Measurements from ENCODE around the gene TNFRSF17. TPM values are rescaled to one million over a fixed set of nuclear protein-coding genes. Genes with fewer than 3 reads are reported as not detected.
A peak's percentile ranks its signal among the peaks of the same experiment; 100 is the strongest.

The TNFRSF17 gene
- total and polyA plus RNA-seq, 5 donors from 2014 or later = not detected

DNA sequence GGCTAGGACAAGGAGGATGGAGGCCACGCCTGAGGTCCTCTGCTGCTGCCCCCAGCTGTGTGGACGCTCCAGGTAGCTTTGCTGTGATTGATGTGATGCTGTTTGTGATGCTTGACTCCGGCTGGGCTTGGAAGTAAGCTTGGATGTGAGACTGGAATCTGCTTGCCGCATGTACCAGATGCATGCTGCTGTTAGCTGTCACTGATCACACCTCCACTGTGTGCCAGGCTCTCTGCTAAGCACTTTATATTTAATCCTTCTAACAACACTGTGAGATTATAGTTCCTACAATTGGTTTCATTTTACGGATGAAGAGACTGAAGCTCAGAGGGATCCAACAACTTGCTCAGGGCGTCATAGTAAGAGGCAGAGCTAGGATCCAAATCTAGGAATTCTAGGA, 35.0 kb downstream of the TNFRSF17 start:
- DNase-seq (no peak), ATAC-seq (ENCODE audit: low read depth in 2 of 2) (no peak)
- no peaks in the 10 kb centered on the region for H3K27me3 ChIP-seq (ENCODE audit: control insufficient read depth, insufficient read depth, low read length)
- H3K36me3 Mint-ChIP-seq = peaks cover 11% of the 10 kb centered on the region
- H3K27me3 Mint-ChIP-seq = no peaks in the 10 kb centered on the region
- H3K27ac Mint-ChIP-seq = no peak overlapping the region
- H3K36me3 ChIP-seq (ENCODE audit: control insufficient read depth, insufficient read depth, low read length) = peaks cover 5% of the 10 kb centered on the region
- H3K4me3 Mint-ChIP-seq = no peak overlapping the region
- peaks cover 0 to 2% (median 0%) of the 10 kb centered on the region in 7 donors for H3K9me3 Mint-ChIP-seq
- no peaks in the 10 kb centered on the region for H3K9me3 ChIP-seq (ENCODE audit: control insufficient read depth in 2 of 2, low read length in 2 of 2)
- no peaks in the 10 kb centered on the region for H3K4me1 ChIP-seq (ENCODE audit: control insufficient read depth, insufficient read depth, low read length, poor library complexity, severe bottlenecking)
- H3K27ac ChIP-seq (ENCODE audit: insufficient read depth, low read length, poor library complexity, severe bottlenecking) = no peak overlapping the region
- no peak overlapping the region for H3K4me3 ChIP-seq (ENCODE audit: low read depth, low read length)
- peaks cover 0 to 14% (median 7%) of the 10 kb centered on the region in 4 donors for H3K4me1 Mint-ChIP-seq

DNA sequence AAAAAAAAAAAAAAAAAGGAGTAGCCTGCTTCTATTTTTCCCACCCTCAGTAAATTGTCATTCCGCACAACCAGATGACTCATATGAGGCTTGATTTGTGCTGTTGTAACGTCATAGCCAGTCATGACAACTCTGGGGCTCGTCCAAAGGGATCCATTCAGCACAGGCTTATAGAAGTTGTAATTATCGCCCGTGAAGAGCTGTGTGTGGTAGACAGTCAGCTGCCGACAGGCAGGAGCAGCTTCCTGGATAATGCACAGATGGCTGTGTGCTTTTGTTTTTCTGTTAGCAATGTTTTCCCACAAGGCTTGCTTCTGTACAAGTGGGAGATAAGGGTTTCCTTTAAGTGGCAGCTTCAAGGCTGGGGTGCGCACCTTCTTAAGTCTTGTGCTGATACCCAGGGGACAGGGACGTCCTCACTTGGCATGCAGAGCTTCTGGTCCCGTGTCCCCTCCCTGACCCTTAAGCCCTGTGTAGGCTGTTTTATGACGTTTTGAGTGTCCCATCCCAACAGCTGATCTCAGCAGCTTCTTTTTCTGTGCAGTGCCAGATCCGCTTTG, 37.5 kb downstream of the TNFRSF17 start:
- no peak overlapping the region for H3K4me3 Mint-ChIP-seq
- ATAC-seq (ENCODE audit: low read depth in 2 of 2) = no peak
- H3K27me3 ChIP-seq (ENCODE audit: control insufficient read depth, insufficient read depth, low read length) = no peaks in the 10 kb centered on the region
- H3K27me3 Mint-ChIP-seq = no peaks in the 10 kb centered on the region
- H3K4me1 ChIP-seq (ENCODE audit: control insufficient read depth, insufficient read depth, low read length, poor library complexity, severe bottlenecking) = no peaks in the 10 kb centered on the region
- H3K36me3 Mint-ChIP-seq = peaks cover 18% of the 10 kb centered on the region
- no peak overlapping the region for H3K4me3 ChIP-seq (ENCODE audit: low read depth, low read length)
- no peak overlapping the region for H3K27ac ChIP-seq (ENCODE audit: insufficient read depth, low read length, poor library complexity, severe bottlenecking)
- no peak overlapping the region for H3K27ac Mint-ChIP-seq
- no peak for DNase-seq
- H3K9me3 ChIP-seq (ENCODE audit: control insufficient read depth in 2 of 2, low read length in 2 of 2) = no peaks in the 10 kb centered on the region
- H3K9me3 Mint-ChIP-seq = no peaks in the 10 kb centered on the region
- H3K4me1 Mint-ChIP-seq = peaks cover 0 to 14% (median 7%) of the 10 kb centered on the region in 4 donors
- H3K36me3 ChIP-seq (ENCODE audit: control insufficient read depth, insufficient read depth, low read length) = peaks cover 5% of the 10 kb centered on the region

- Mint-ChIP-seq H3K4me3 (no peak overlapping the region), H3K9me3 (no peaks in the 10 kb centered on the region), H3K27me3 (no peaks in the 10 kb centered on the region), H3K27ac (no peak overlapping the region), H3K36me3 (peaks cover 16% of the 10 kb centered on the region), H3K4me1 (peaks cover 7 to 19% (median 11%) of the 10 kb centered on the region in 4 donors)
- Histone ChIP-seq H3K27me3 (ENCODE audit: control insufficient read depth, insufficient read depth, low read length) (no peaks in the 10 kb centered on the region), H3K36me3 (ENCODE audit: control insufficient read depth, insufficient read depth, low read length) (peaks cover 10% of the 10 kb centered on the region), H3K4me1 (ENCODE audit: control insufficient read depth, insufficient read depth, low read length, poor library complexity, severe bottlenecking) (no peaks in the 10 kb centered on the region), H3K9me3 (ENCODE audit: control insufficient read depth in 2 of 2, low read length in 2 of 2) (no peaks in the 10 kb centered on the region), H3K4me3 (ENCODE audit: low read depth, low read length) (no peak overlapping the region), H3K27ac (ENCODE audit: insufficient read depth, low read length, poor library complexity, severe bottlenecking) (no peak overlapping the region)
- no peak for ATAC-seq (ENCODE audit: low read depth in 2 of 2)
- no peak for DNase-seq
Measured at GRCh38 chr16:12006637-12007036, 41.6 kb downstream of the TNFRSF17 start.

- Mint-ChIP-seq H3K4me3 (peak overlapping the region in 1 of 4 donors; percentile 39), H3K4me1 (peaks cover 7 to 19% (median 11%) of the 10 kb centered on the region in 4 donors), H3K27ac (peak overlapping the region; percentile 20 to 83 (median 76)), H3K27me3 (no peaks in the 10 kb centered on the region), H3K36me3 (peaks cover 19% of the 10 kb centered on the region), H3K9me3 (no peaks in the 10 kb centered on the region)
- ATAC-seq (ENCODE audit: low read depth in 2 of 2) (peak in 1 of 2 donors; percentile 66), DNase-seq (peak in 2 of 3 donors; percentile 21 to 44)
- no peaks in the 10 kb centered on the region for H3K4me1 ChIP-seq (ENCODE audit: control insufficient read depth, insufficient read depth, low read length, poor library complexity, severe bottlenecking)
- no peaks in the 10 kb centered on the region for H3K9me3 ChIP-seq (ENCODE audit: control insufficient read depth in 2 of 2, low read length in 2 of 2)
- H3K27ac ChIP-seq (ENCODE audit: insufficient read depth, low read length, poor library complexity, severe bottlenecking) = no peak overlapping the region
- peaks cover 5% of the 10 kb centered on the region for H3K36me3 ChIP-seq (ENCODE audit: control insufficient read depth, insufficient read depth, low read length)
- H3K27me3 ChIP-seq (ENCODE audit: control insufficient read depth, insufficient read depth, low read length) = no peaks in the 10 kb centered on the region
- no peak overlapping the region for H3K4me3 ChIP-seq (ENCODE audit: low read depth, low read length)
Measured at GRCh38 chr16:12009462-12009861, 44.5 kb downstream of the TNFRSF17 start.

DNA sequence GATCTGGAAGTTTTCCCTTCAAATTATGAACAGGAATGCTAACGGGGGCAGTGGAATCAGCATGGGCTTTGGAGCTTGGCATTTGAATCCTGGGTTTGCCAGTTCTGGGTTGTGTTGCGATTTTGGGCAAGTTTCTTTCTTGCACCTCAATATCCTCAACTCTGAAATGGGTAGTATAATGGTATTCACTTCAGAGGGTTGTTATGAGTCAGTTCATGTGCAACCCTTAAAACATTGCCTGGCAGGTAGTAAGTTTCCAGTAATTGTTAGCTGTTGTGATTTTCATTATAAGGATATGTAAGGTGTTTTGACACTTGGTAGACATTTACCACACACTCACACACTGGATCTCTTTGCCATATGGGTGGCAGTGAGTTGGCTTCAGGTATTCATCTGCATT, 44.9 kb downstream of the TNFRSF17 start:
- Mint-ChIP-seq H3K27me3 (no peaks in the 10 kb centered on the region), H3K27ac (peak overlapping the region in 2 of 3 donors; percentile 76 to 83), H3K4me1 (peaks cover 7 to 19% (median 11%) of the 10 kb centered on the region in 4 donors), H3K9me3 (no peaks in the 10 kb centered on the region), H3K4me3 (peak overlapping the region in 1 of 4 donors; percentile 39), H3K36me3 (peaks cover 17% of the 10 kb centered on the region)
- H3K27ac ChIP-seq (ENCODE audit: insufficient read depth, low read length, poor library complexity, severe bottlenecking) = no peak overlapping the region
- ATAC-seq (ENCODE audit: low read depth in 2 of 2) (no peak), DNase-seq (peak in 1 of 3 donors; percentile 6)
- H3K27me3 ChIP-seq (ENCODE audit: control insufficient read depth, insufficient read depth, low read length) = no peaks in the 10 kb centered on the region
- H3K36me3 ChIP-seq (ENCODE audit: control insufficient read depth, insufficient read depth, low read length) = peaks cover 5% of the 10 kb centered on the region
- no peaks in the 10 kb centered on the region for H3K9me3 ChIP-seq (ENCODE audit: control insufficient read depth in 2 of 2, low read length in 2 of 2)
- H3K4me3 ChIP-seq (ENCODE audit: low read depth, low read length) = no peak overlapping the region
- H3K4me1 ChIP-seq (ENCODE audit: control insufficient read depth, insufficient read depth, low read length, poor library complexity, severe bottlenecking) = no peaks in the 10 kb centered on the region

GRCh38 chr16:12010388-12011251, 45.6 kb downstream of the TNFRSF17 start:
- Mint-ChIP-seq H3K9me3 (no peaks in the 10 kb centered on the region), H3K4me3 (no peak overlapping the region), H3K36me3 (peaks cover 14% of the 10 kb centered on the region), H3K27ac (peak overlapping the region; percentile 43 to 83 (median 76)), H3K4me1 (peaks cover 7 to 19% (median 11%) of the 10 kb centered on the region in 4 donors), H3K27me3 (no peaks in the 10 kb centered on the region)
- Histone ChIP-seq H3K27me3 (ENCODE audit: control insufficient read depth, insufficient read depth, low read length) (no peaks in the 10 kb centered on the region), H3K27ac (ENCODE audit: insufficient read depth, low read length, poor library complexity, severe bottlenecking) (no peak overlapping the region), H3K36me3 (ENCODE audit: control insufficient read depth, insufficient read depth, low read length) (peaks cover 5% of the 10 kb centered on the region), H3K4me1 (ENCODE audit: control insufficient read depth, insufficient read depth, low read length, poor library complexity, severe bottlenecking) (no peaks in the 10 kb centered on the region), H3K9me3 (ENCODE audit: control insufficient read depth in 2 of 2, low read length in 2 of 2) (no peaks in the 10 kb centered on the region), H3K4me3 (ENCODE audit: low read depth, low read length) (no peak overlapping the region)
- DNase-seq (no peak), ATAC-seq (ENCODE audit: low read depth in 2 of 2) (no peak)

DNA sequence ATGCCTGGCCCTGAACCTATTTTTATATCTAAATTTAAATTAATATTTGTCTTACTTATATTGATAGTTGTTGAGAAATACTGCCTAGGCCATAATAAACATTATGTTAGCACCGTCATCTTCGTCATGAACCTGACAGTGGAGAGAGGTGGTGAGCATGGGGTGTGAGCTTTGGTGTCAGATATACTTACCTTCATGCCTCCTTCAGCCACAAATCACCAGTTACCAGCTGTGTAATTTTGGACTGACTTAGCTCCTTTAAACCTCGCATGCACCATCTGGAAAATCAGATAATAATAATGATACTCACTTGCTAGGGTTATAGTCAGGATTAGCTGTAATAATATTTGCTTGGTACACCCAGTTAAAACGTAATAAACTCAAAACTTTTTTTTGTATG, 46.6 kb downstream of the TNFRSF17 start:
- H3K4me3 ChIP-seq (ENCODE audit: low read depth, low read length) = no peak overlapping the region
- H3K27ac Mint-ChIP-seq = no peak overlapping the region
- H3K4me1 Mint-ChIP-seq = peaks cover 7 to 19% (median 11%) of the 10 kb centered on the region in 4 donors
- no peaks in the 10 kb centered on the region for H3K27me3 ChIP-seq (ENCODE audit: control insufficient read depth, insufficient read depth, low read length)
- no peaks in the 10 kb centered on the region for H3K4me1 ChIP-seq (ENCODE audit: control insufficient read depth, insufficient read depth, low read length, poor library complexity, severe bottlenecking)
- H3K9me3 Mint-ChIP-seq = no peaks in the 10 kb centered on the region
- H3K9me3 ChIP-seq (ENCODE audit: control insufficient read depth in 2 of 2, low read length in 2 of 2) = no peaks in the 10 kb centered on the region
- H3K27me3 Mint-ChIP-seq = no peaks in the 10 kb centered on the region
- H3K36me3 ChIP-seq (ENCODE audit: control insufficient read depth, insufficient read depth, low read length) = peaks cover 5% of the 10 kb centered on the region
- no peak overlapping the region for H3K4me3 Mint-ChIP-seq
- H3K27ac ChIP-seq (ENCODE audit: insufficient read depth, low read length, poor library complexity, severe bottlenecking) = no peak overlapping the region
- no peak for DNase-seq
- ATAC-seq (ENCODE audit: low read depth in 2 of 2) = no peak
- peaks cover 14% of the 10 kb centered on the region for H3K36me3 Mint-ChIP-seq
